Prostate gland (tissue), 2 donors: ENCODE results near the gene GPSM1. TPM values are rescaled to one million over a fixed set of nuclear protein-coding genes. Genes with fewer than 3 reads are reported as not detected.

Experiments
- DNase-seq: peaks from one replicate; pipeline ENCODE4 v3.0.0-alpha.2; 2019; ENCODE audit warnings: low spot score
- H3K27ac ChIP-seq, 2 donors: fragments of 200-600 bp; sonication (generic); 2 replicates each; pipeline ENCODE4 v1.5.1; 2017 to 2019
- H3K27me3 ChIP-seq: fragments of 200-600 bp; sonication (generic); replicated peaks from 2 replicates; pipeline ENCODE4 v1.5.1; 2019; ENCODE audit not compliant: insufficient read depth
- H3K36me3 ChIP-seq, 2 donors: fragments of 200-600 bp; sonication (generic); 1 replicate in 1 of 2; 2 replicates in 1 of 2; pipeline versions ENCODE4 v1.5.1 to v1.8.1; 2017 to 2019
- H3K4me1 ChIP-seq: fragments of 200-600 bp; sonication (generic); replicated peaks from 2 replicates; pipeline ENCODE4 v1.5.1; 2019
- H3K4me3 ChIP-seq, 2 donors: fragments of 200-600 bp; sonication (generic); 2 replicates each; pipeline ENCODE4 v1.5.1; 2017 to 2019
- H3K9me3 ChIP-seq: fragments of 200-600 bp; sonication (generic); 2 replicates; pipeline ENCODE4 v1.5.1; 2017
- CTCF ChIP-seq, 4 experiments: fragments of 200-600 bp in 2 of 4; fragments of 450-650 bp in 2 of 4; sonication (generic) in 2 of 4; IDR thresholded peaks; 1 replicate in 3 of 4; 2 replicates in 1 of 4; pipeline ENCODE4 v1.5.1; 2016 to 2019; ENCODE audit warnings: antibody characterized with exemption in 4 of 4, mild to moderate bottlenecking in 2 of 4, moderate library complexity in 2 of 4
- POLR2A ChIP-seq: fragments of 450-650 bp; IDR thresholded peaks from one replicate; pipeline ENCODE4 v1.6.1; 2016; ENCODE audit warnings: antibody characterized with exemption, mild to moderate bottlenecking
- POLR2AphosphoS5 ChIP-seq: sonication (generic); formaldehyde crosslinking; IDR thresholded peaks from one replicate; pipeline ENCODE4 v1.6.1; 2017; ENCODE audit warnings: antibody characterized with exemption
- WGBS: methylation state at CpG from one replicate; pipeline ENCODE4 v1.1.5; 2018; 5-methylcytosine and 5-hydroxymethylcytosine counted together
- intact Hi-C: fragments of 100-400 bp; cut with DNase I; formaldehyde crosslinking; loops from one replicate; pipeline ENCODE4 v1.14.2; 2022
- total RNA-seq, 2 donors: library from RNA; depleted of rRNA; stranded (reverse); fragments of >200 nt; gene quantifications; one replicate each; pipeline ENCODE4 v1.1.0, GENCODE V29; 2016

GPSM1 gene
- total RNA-seq, 2 donors from 2014 or later: 11.3 to 89.2 TPM

GRCh38 chr9:136279471-136279870 is 47.9 kb upstream of the GPSM1 start:
- 83% methylated on average over 6 of the region's 6 CpGs for WGBS
- Histone ChIP-seq H3K36me3 (no peaks in the 10 kb centered on the region), H3K27ac (no peak overlapping the region), H3K4me1 (no peaks in the 10 kb centered on the region), H3K9me3 (no peaks in the 10 kb centered on the region), H3K4me3 (no peak overlapping the region), H3K27me3 (peaks cover 2% of the 10 kb centered on the region)
- TF ChIP-seq CTCF (IDR thresholded peaks at IDR 0.05) (no peak), POLR2A (no peak), POLR2AphosphoS5 (no peak)
- intact Hi-C loops: no loop called here
- no peak for DNase-seq

- DNase-seq: no peak
- no peaks in the 10 kb centered on the region for H3K36me3 ChIP-seq
- no peaks in the 10 kb centered on the region for H3K9me3 ChIP-seq
- H3K27me3 ChIP-seq: peaks cover 2% of the 10 kb centered on the region
- intact Hi-C loops: loop anchor here (5.0 kb wide), 1 partner anchor 143 kb away; no protein-coding TSS in a partner anchor
- H3K4me3 ChIP-seq: no peak overlapping the region
- TF ChIP-seq POLR2A (no peak), CTCF (IDR thresholded peaks at IDR 0.05) (no peak), POLR2AphosphoS5 (no peak)
- H3K27ac ChIP-seq: no peak overlapping the region
- WGBS: 84% methylated on average over 16 of the region's 16 CpGs
- no peaks in the 10 kb centered on the region for H3K4me1 ChIP-seq
Measured at GRCh38 chr9:136280535-136281315, 46.6 kb upstream of the GPSM1 start.

GRCh38 chr9:136281421-136282271 is 45.7 kb upstream of the GPSM1 start:
- no peaks in the 10 kb centered on the region for H3K36me3 ChIP-seq
- no peak overlapping the region for H3K4me3 ChIP-seq
- TF ChIP-seq POLR2AphosphoS5: no peak
- no peak for TF ChIP-seq CTCF (IDR thresholded peaks at IDR 0.05)
- TF ChIP-seq POLR2A: no peak
- no peak for DNase-seq
- H3K27ac ChIP-seq: no peak overlapping the region
- H3K9me3 ChIP-seq: no peaks in the 10 kb centered on the region
- H3K4me1 ChIP-seq: no peaks in the 10 kb centered on the region
- 88% methylated on average over 37 of the region's 39 CpGs for WGBS
- peaks cover 2% of the 10 kb centered on the region for H3K27me3 ChIP-seq
- intact Hi-C loops: loop anchor here (5.0 kb wide), 1 partner anchor 144 kb away; no protein-coding TSS in a partner anchor

- TF ChIP-seq CTCF (IDR thresholded peaks at IDR 0.05) (no peak), POLR2A (no peak), POLR2AphosphoS5 (no peak)
- Histone ChIP-seq H3K9me3 (no peaks in the 10 kb centered on the region), H3K27ac (no peak overlapping the region), H3K4me3 (no peak overlapping the region), H3K27me3 (peaks cover 2% of the 10 kb centered on the region), H3K4me1 (no peaks in the 10 kb centered on the region), H3K36me3 (no peaks in the 10 kb centered on the region)
- WGBS: 58% methylated on average over 14 of the region's 14 CpGs
- intact Hi-C loops: loop anchor here (5.0 kb wide), 1 partner anchor 145 kb away; no protein-coding TSS in a partner anchor
- no peak for DNase-seq
Measured at GRCh38 chr9:136282272-136282861, 45.0 kb upstream of the GPSM1 start.
